ENCODE data around the gene PLXNA2. TPM values are rescaled to one million over a fixed set of nuclear protein-coding genes. Genes with fewer than 3 reads are reported as not detected.
A peak's percentile ranks its signal among the peaks of the same experiment; 100 is the strongest.

Gene PLXNA2
- total and polyA plus RNA-seq, 2 of the 8 experiments (the other 6 are each of a cell fraction or from before 2014, with no cell fraction given), result 0.33 to 1.5 TPM

DNA sequence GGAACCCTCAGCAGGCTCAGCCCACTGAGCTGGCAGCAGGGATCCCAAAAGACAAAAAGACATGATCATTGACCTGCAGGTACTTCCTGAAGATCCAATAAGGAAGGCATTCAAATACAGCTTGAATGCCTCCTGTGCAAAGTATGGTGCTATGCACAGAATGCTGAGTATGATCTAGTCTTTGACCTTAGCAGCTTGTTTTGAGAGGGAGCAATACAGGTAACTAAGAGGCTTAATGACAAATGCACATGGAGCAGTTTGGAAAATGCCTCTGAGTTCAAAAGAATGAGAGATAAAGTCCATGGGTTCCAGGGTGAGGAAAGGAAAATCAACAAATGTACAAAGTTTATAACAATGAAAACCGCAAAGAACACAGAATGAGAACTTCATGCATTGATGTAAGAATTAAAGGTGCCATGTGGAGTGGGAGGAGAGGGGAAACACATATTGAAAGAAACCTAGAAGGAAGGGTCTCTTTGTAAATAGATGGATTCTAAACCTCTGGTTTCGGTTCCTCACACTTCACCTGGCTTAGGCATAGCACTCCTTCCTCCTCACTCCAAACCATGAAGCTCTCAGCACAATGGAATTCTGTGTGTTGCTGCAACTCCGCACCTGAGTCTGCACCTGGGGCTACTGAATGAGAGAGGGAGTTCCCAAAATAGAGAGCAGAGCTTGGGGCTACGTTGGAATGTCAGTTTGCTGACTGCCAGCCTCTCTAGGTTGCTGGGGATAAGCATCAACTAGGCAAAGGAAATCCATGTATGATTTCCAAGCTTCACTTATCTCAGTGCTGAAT lies 77.6 kb downstream of the PLXNA2 start (continued):
- no peak for TF ChIP-seq CHD7 (IDR thresholded peaks at IDR 0.05; ENCODE audit: insufficient replicate concordance, low read length)
- 0 out of 2 replicates have a peak, but pooled peaks have one; percentile 26 for TF ChIP-seq CEBPB (IDR thresholded peaks at IDR 0.05; ENCODE audit: low read depth, low read length)
